CD4-positive, alpha-beta T cell treated with Interleukin-15 for 1 hour (primary cell): ENCODE data around the gene COL28A1.

ENCODE experiments used
- DNase-seq: peaks from one replicate; pipeline ENCODE4 v3.0.0-alpha.2; 2020

COL28A1 gene

GRCh38 chr7:7321681-7322080, 214.0 kb downstream of the COL28A1 start:
- no peak for DNase-seq

- DNase-seq: no peak
These were observed 217.1 kb downstream of the COL28A1 start for GRCh38 chr7:7318601-7319000.

- DNase-seq: no peak
These were observed 217.8 kb downstream of the COL28A1 start for GRCh38 chr7:7317850-7318249.

GRCh38 chr7:7315851-7316250, 219.8 kb downstream of the COL28A1 start:
- DNase-seq: no peak

- no peak for DNase-seq
These were observed 223.3 kb downstream of the COL28A1 start for GRCh38 chr7:7312323-7312722.

GRCh38 chr7:7311001-7311400, 224.7 kb downstream of the COL28A1 start:
- DNase-seq: no peak

- no peak for DNase-seq
These were observed 226.5 kb downstream of the COL28A1 start for GRCh38 chr7:7309203-7309602.
